GM21723 (cell line): ENCODE data around the gene NKRF.

Experiments used
- ATAC-seq: cut with Tn5 transposase; IDR thresholded peaks from one replicate; pipeline ENCODE4 v1.9.1; 2021; ENCODE audit warnings: mild to moderate bottlenecking, moderate library complexity; ENCODE audit not compliant: unreplicated experiment

NKRF gene

DNA sequence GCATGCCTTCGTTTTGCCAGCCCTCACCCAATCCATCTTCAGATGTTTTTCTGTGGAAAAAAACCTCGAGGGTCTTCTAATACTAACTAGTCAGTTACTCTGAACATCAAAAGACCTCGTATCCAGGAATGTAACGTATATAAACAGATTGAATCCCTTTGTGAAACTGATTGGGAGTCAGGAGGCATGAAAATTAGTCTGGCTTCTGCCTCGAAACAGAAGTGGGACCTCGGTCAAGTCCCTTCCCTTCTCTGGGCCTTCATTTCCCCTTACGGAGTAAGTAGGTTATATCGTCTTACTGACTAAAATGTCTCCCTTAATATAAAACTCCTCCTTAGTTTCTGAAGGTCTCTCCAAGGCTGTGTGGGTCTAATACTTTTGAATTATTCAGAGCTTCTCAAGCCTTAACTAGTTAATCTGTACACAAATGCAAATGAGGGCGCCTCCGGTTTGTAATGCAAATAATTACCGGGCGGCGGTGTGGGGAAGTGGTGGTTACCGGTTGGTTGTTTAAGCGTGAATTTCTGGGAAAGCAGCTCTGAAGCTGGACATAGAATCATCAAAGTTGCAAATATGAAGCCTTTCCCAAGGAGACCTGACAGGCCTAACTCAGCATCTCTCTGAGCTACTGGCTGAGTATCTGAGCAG is 11.4 kb upstream of the NKRF start:
- peak; percentile 58 for ATAC-seq

DNA sequence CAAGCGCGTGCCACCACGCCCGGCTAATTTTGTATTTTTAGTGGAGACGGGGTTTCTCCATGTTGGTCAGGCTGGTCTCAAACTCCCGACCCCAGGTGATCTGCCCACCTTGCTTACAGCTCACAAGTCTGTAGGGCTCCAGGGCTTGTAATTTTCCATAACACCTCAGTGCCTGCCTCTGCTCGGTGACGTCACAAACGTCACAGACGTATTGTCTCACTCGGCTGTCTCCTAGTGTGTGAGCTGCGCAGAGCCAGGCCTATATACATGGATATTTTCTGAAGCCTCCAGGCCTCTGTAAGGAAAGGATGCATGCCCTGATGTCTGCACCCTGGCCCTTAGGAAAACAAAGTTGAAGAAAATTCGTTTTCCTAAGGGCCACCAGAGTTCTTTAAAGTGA is 8.6 kb upstream of the NKRF start:
- ATAC-seq: no peak

DNA sequence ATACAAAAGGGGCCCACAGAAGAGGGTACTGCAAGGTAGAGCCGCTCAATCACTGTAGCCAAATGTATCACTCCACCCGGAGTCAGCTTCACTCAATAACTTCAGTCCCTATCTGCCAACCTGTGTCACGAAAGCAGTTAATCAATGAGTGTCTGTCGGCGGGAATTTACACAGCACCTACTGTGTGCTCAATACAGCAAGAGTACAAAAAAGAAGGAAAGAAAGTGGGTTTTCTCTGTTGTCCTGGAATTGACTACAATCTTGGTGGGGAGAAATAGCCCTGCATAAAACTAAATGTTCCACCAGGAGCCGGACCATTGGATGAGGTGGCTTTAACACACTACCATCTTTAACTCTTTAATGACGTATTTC is 780 bp upstream of the NKRF start:
- no peak for ATAC-seq

GRCh38 chrX:119605464-119606279 is 552 bp downstream of the NKRF start:
- peak; percentile 41 for ATAC-seq

- no peak for ATAC-seq
Measured at GRCh38 chrX:119604766-119605463, 1.3 kb downstream of the NKRF start.

GRCh38 chrX:119602701-119603255 is 3.4 kb downstream of the NKRF start:
- no peak for ATAC-seq

DNA sequence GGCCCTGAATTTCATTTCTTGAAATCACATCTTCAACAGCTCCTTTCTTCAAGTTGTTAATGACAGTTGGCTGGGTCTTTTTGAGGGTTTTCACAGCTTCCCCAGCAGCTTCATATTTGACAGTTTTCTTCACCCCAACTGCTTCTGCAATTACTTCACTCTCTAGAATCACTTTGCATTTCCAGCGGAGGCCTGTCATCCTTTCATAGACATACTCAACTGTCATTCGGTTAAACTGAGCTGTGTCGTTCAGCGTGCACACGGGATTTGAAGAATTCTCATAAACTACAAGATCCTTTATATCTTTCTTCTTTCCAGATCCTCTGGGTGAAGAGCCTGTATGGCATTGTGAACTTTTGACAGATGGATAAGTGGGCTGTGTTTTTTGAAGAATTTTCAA is 16.4 kb downstream of the NKRF start:
- ATAC-seq: no peak

GRCh38 chrX:119583431-119584059 is 22.7 kb downstream of the NKRF start:
- ATAC-seq: no peak

DNA sequence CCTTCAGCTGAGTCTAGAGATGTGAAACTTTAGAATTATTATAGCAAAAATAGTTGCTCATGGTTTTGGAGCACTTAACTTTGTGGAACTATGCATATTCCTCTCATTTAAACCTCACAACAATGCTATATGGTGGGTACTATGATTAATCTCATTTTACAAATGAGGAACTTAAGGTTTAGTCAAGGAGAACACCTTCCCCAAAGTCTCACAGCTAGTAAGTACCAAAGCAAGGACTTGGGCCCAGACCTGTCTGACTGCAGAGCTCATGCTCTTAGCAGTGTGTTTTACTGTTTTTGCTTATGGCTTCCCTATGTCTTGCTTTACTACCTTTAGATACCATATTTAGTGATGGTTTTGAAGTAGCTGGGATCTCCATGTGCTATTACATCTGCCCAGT is 26.8 kb downstream of the NKRF start:
- no peak for ATAC-seq

DNA sequence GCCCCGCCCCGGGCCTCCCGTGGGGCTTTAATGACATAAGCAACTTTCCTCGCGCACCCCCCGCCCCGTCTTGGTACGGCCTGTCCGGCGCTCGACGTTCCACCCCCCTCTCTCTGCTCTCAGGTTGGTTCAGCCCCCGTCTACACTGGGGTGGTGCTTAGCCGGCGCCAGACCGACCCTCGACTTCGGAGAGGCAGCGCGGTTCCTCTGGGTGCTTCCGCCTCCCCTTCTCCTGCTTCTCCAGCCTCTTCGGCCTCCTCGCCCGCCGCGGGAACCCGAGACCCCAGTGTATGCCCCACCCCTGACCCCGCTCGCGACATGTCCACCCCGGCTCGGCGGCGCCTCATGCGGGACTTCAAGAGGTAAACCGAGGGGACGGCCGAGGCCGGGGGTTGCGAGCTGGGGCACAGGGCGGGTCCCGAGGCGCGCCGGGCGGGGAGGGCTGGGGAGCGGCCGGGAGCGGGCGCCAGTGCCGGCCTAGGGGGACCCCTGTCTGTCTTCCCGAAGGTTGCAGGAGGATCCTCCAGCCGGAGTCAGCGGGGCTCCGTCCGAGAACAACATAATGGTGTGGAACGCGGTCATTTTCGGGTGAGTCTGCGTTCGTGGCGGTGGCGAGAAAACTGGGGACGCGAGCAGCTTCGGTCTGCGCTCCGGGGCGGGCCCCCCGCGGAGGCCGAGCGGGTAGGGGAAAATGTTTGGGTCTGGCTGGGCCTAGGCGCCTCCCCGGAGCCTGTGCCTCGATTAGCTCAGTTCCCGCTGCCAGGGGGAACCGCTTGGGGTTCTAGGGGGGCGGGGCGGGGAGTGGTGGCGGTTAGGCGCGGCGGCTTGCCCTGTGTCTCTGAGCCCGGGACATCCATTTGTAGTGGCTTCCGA is 31.6 kb downstream of the NKRF start, which contains the start of gene UBE2A:
Gene UBE2A (plus strand): TSS at position 170 of the 873 bp plus-strand sequence. CDS start 149 bp downstream, at position 319.
- ATAC-seq: peak; percentile 80

GRCh38 chrX:119573840-119574393 is 32.3 kb downstream of the NKRF start:
- peak; percentile 11 for ATAC-seq

- ATAC-seq: no peak
Measured at GRCh38 chrX:119573222-119573621, 33.0 kb downstream of the NKRF start.

- ATAC-seq: no peak
Measured at GRCh38 chrX:119570351-119570835, 35.8 kb downstream of the NKRF start.

DNA sequence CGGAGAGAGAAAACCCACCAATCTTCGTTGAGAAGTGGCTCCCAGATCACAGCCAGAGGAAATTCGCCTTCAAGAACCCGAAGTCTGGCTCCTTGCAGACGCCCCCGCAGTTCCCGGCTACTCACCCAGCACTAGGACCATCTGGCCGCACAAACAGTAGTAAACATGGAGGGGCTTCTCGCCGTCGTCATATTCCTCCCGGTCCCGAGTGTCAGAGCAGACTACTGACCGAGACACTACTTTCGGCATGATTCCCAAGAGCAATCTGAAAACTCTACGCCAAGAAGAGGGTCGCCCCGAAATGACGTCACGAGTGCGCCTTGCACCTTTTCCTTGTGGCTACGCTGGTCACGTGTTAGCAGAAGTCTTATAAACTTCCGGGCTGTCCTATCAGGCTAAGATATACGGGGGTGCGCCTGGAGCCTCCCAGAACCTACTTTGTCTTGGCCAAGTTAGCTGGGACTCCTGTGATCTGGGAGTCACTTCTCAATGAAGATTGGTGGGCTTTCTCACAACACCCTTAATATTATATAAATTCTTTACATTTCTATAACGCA is 41.0 kb downstream of the NKRF start, which contains the start of gene STEEP1:
Gene STEEP1 (minus strand): TSS at position 303 of the 557 bp plus-strand sequence. CDS start 54 bp downstream, at position 249.
- peak; percentile 93 for ATAC-seq

GRCh38 chrX:119552508-119552907 is 53.7 kb downstream of the NKRF start:
- ATAC-seq: no peak

- peak; percentile 64 for ATAC-seq
Measured at GRCh38 chrX:119549327-119550016, 56.8 kb downstream of the NKRF start.

GRCh38 chrX:119541188-119541587 is 65.0 kb downstream of the NKRF start:
- ATAC-seq: no peak

DNA sequence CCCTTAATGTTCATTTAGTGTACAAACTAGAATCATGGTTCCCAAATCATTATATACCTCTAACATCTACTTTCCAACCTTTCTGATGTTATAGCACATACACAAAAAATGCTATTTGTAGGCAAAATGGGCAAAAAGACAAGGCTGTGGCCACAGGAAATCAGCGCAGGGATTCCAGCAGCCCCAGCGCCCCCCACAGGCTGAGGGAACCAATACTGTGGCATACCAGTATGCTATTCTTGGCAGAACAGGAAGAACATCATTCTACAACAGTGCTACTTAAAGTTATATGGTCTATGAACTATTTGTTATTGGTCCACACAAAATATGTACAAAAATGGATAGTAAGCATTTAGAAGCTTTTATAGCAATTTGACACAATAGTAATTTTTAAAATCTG is 66.4 kb downstream of the NKRF start:
- ATAC-seq: no peak
